ENCODE results near the gene PHF21B.

The PHF21B gene

DNA sequence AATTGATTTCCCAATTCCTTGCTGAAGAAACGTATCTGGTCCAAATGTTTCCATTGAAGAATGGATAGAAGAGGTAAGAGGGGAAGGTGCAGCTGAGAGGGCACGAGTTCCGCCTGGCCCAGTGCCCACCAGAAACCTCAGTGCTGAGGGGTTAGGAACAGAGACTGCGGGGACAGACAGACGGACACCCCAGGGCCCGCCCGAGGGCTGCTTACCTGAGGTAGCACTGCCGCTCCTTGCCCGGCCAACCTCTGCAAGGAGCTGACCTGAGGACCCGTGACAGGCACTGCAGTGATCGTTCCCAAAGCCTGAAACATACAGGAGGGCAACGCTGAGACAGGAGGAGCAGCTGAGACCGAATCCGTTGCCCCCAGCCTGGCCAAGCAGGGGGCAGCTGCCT is 89.6 kb downstream of the PHF21B start:
- H3K27ac ChIP-seq, result no peak overlapping the region
- H3K4me3 ChIP-seq, result no peak overlapping the region
- H3K27me3 ChIP-seq, result peaks cover 0 to 9% of the 10 kb centered on the region in 2 donors
- H3K9me3 ChIP-seq, result peaks cover 0 to 11% (median 0%) of the 10 kb centered on the region in 3 donors
- intact Hi-C loops (cut with DNase I; ENCODE audit: low total_unique reads), result no loop called here
- peak in 1 of 2 donors; percentile 39 for DNase-seq
- H3K4me1 ChIP-seq, result no peaks in the 10 kb centered on the region
- no peaks in the 10 kb centered on the region for H3K36me3 ChIP-seq
- TF ChIP-seq, protein P1, sequence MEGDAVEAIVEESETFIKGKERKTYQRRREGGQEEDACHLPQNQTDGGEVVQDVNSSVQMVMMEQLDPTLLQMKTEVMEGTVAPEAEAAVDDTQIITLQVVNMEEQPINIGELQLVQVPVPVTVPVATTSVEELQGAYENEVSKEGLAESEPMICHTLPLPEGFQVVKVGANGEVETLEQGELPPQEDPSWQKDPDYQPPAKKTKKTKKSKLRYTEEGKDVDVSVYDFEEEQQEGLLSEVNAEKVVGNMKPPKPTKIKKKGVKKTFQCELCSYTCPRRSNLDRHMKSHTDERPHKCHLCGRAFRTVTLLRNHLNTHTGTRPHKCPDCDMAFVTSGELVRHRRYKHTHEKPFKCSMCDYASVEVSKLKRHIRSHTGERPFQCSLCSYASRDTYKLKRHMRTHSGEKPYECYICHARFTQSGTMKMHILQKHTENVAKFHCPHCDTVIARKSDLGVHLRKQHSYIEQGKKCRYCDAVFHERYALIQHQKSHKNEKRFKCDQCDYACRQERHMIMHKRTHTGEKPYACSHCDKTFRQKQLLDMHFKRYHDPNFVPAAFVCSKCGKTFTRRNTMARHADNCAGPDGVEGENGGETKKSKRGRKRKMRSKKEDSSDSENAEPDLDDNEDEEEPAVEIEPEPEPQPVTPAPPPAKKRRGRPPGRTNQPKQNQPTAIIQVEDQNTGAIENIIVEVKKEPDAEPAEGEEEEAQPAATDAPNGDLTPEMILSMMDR (IDR thresholded peaks at IDR 0.05), result no peak

DNA sequence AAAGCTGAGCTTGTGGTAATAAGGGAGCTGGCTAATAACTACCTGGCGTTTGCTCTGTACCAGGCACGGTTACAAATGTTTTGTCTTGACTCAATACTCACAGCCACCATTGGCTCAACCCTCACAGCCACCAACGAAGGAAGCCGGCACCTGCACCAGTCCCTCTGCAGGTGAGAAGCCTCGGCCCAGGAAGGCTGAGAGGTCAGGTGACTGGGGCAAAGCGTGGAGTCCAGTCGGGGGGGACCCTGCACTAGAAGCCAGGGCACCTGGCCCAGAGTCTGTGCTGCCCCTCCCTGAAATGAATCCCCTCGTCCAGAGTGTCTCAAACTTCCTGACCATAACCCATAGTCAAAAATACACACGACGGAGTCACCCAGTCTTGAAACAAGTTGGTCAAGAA is 90.1 kb downstream of the PHF21B start:
- H3K36me3 ChIP-seq, result no peaks in the 10 kb centered on the region
- H3K4me3 ChIP-seq, result no peak overlapping the region
- peaks cover 0 to 11% (median 0%) of the 10 kb centered on the region in 3 donors for H3K9me3 ChIP-seq
- TF ChIP-seq, protein P1 (IDR thresholded peaks at IDR 0.05), result no peak
- H3K27me3 ChIP-seq, result peaks cover 0 to 9% of the 10 kb centered on the region in 2 donors
- intact Hi-C loops (cut with DNase I; ENCODE audit: low total_unique reads), result no loop called here
- DNase-seq, result peak in 1 of 2 donors; percentile 23
- H3K27ac ChIP-seq, result no peak overlapping the region
- H3K4me1 ChIP-seq, result no peaks in the 10 kb centered on the region

DNA sequence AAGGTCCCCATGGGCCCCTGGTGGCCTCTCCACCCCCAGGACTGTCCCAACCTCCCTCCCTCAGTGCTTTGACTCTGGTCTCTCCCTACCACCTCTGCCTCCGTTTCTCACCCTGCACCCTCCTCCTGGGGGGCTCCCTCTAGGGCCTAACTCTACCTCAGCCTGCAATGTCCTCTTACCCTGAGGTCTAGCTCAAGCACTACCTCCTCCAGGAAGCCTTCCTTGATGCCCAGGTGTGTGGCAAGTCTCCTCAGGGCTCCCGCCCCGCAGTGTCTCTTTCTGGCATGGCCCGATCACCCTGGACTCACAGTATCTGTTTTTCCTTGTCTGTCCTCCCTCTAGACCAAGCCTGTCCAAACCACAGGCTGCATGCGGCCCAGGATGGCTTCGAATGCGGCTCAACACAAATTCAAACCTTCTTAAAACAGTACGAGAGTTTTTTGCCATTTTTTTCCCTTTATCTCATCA is 90.8 kb downstream of the PHF21B start:
- no peaks in the 10 kb centered on the region for H3K4me1 ChIP-seq
- TF ChIP-seq, protein P1 (IDR thresholded peaks at IDR 0.05), result no peak
- DNase-seq, result peak in 1 of 2 donors; percentile 27
- no peaks in the 10 kb centered on the region for H3K36me3 ChIP-seq
- intact Hi-C loops (cut with DNase I; ENCODE audit: low total_unique reads), result no loop called here
- H3K9me3 ChIP-seq, result peaks cover 0 to 4% (median 0%) of the 10 kb centered on the region in 3 donors
- no peak overlapping the region for H3K27ac ChIP-seq
- H3K4me3 ChIP-seq, result no peak overlapping the region
- peaks cover 0 to 9% of the 10 kb centered on the region in 2 donors for H3K27me3 ChIP-seq

DNA sequence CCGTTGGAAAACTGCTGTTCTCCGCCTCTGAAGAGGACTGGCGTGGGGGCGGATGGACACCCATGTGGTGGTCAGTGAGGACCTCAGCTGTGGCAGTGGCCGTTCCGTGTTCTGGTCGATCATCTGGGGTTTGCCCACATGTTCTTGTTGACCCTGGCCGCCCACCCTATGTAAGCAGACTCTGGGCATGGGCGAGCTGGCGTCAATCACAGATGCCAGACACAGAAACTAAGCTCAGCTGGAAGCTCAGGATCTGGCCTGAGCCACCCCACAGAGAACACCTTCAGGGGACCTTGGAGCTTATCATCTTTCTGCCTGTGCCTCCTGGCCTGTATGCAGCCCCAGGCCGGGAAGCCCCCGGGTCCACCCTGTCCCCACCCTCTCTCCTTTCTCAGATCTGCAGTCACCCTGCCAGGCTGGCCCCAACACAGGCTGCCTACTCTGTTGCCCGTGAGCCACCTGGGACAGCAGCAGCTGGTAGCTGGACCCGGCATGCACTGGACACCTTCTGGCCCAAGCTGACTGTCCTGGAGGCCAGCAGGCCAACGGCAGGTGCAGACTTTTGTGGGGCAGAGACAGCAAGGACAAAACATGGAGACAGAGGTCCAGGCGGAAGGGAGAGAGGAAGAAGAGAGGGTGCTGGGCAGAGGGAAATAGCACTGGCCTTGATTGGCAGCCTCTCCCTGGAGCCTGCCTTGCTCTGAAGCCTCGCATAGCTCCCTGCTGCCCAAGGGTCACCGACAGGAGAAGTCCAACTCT is 91.5 kb downstream of the PHF21B start:
- TF ChIP-seq, protein P1 (IDR thresholded peaks at IDR 0.05), result no peak
- Histone ChIP-seq H3K4me1 (no peaks in the 10 kb centered on the region), H3K27ac (no peak overlapping the region), H3K9me3 (no peaks in the 10 kb centered on the region), H3K4me3 (no peak overlapping the region), H3K36me3 (no peaks in the 10 kb centered on the region), H3K27me3 (peaks cover 0 to 9% of the 10 kb centered on the region in 2 donors)
- intact Hi-C loops (cut with DNase I; ENCODE audit: low total_unique reads), result no loop called here
- DNase-seq, result peak in 1 of 2 donors; percentile 43

DNA sequence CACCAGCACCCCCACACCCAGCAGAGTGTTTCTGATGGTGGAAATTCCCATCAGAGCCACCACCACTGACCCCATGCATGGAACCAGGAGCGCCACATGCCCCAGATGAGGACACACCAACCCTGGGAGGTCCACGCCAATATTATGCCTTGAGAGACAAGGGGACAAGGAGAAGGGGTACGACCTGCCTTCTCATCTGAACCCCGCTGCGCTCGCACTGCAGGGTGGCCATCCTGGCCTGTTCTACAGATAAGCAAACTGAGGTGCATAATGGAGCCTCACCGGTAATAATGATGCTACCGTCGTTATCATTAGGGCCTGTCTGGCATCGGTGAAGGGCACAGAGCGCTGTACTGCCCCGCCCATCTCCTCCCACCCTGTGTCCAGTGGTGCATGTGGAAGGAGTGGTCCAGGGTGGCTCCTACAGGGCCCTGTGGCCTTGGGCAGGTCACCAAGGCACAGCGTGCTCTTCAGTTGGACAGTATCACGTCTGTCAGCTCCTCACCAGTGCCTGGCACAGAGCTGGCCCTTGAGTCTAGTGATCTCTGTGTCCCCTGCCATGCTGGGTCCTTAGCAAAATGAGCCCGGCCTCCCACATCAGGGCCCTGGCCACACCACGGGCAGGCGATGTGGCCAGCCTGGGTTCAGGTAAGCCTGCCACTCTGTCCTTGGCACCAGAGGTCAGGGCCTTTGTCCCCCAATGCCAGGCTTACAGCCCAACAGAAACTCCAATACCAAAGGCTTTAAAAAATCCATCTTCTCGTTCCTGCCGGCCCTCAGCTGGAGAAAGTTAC is 92.2 kb downstream of the PHF21B start:
- DNase-seq, result peak in 1 of 2 donors; percentile 37
- intact Hi-C loops (cut with DNase I; ENCODE audit: low total_unique reads), result no loop called here

More for the DNA sequence above, 92.2 kb downstream of the PHF21B start:
- no peak overlapping the region for H3K4me3 ChIP-seq
- TF ChIP-seq, protein P1 (IDR thresholded peaks at IDR 0.05), result no peak
- H3K27ac ChIP-seq, result no peak overlapping the region
- no peaks in the 10 kb centered on the region for H3K36me3 ChIP-seq
- no peaks in the 10 kb centered on the region for H3K4me1 ChIP-seq
- peaks cover 0 to 9% of the 10 kb centered on the region in 2 donors for H3K27me3 ChIP-seq
- no peaks in the 10 kb centered on the region for H3K9me3 ChIP-seq

Data from tibial artery (tissue), 4 donors.